Tibial nerve (tissue), 3 donors: Measurements from ENCODE around the gene CDH4.

ENCODE experiments used
- POLR2A ChIP-seq, 2 donors: fragments of 450-650 bp; IDR thresholded peaks; one replicate each; pipeline ENCODE4 v1.6.1; 2017; ENCODE audit warnings: antibody characterized with exemption in 2 of 2, mild to moderate bottlenecking in 2 of 2, moderate library complexity in 2 of 2
- TF ChIP-seq, protein P1 (sequence below), 5 experiments: fragments of 200-600 bp in 3 of 5; fragments of 450-650 bp in 2 of 5; sonication (generic) in 3 of 5; IDR thresholded peaks; one replicate each; pipeline ENCODE4 v1.5.1; 2016 to 2019; ENCODE audit warnings: antibody characterized with exemption in 5 of 5, mild to moderate bottlenecking in 3 of 5, moderate library complexity in 2 of 5

DNA sequence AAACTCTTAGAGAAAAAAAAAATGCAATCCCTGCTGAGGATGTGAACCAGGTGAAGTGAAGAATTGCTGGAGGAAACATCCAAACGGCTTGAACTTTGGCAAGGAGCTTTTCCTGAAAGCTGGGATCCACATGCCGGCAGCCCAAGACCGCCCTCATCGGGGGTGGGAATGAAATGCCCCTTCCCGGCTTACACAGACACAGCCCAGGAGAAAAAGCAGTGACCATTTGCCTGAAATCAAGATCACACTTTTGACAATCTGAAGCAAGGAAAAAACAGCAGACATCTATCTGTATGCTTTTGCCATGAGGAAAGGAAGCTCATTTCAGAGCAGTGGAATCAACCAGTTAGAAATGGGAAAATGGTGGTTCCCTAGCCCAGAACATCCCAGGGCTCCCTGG, 559.1 kb downstream of the CDH4 start:
- no peak for TF ChIP-seq POLR2A (IDR thresholded peaks at IDR 0.05)
- TF ChIP-seq, protein P1, sequence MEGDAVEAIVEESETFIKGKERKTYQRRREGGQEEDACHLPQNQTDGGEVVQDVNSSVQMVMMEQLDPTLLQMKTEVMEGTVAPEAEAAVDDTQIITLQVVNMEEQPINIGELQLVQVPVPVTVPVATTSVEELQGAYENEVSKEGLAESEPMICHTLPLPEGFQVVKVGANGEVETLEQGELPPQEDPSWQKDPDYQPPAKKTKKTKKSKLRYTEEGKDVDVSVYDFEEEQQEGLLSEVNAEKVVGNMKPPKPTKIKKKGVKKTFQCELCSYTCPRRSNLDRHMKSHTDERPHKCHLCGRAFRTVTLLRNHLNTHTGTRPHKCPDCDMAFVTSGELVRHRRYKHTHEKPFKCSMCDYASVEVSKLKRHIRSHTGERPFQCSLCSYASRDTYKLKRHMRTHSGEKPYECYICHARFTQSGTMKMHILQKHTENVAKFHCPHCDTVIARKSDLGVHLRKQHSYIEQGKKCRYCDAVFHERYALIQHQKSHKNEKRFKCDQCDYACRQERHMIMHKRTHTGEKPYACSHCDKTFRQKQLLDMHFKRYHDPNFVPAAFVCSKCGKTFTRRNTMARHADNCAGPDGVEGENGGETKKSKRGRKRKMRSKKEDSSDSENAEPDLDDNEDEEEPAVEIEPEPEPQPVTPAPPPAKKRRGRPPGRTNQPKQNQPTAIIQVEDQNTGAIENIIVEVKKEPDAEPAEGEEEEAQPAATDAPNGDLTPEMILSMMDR (IDR thresholded peaks at IDR 0.05): no peak
